PFSK-1 (cell line): ENCODE results near the gene GAST.

Experiments used
- FOXP2 ChIP-seq: optimal IDR thresholded peaks from 2 replicates; pipeline ENCODE3; 2011; ENCODE audit warnings: borderline replicate concordance, control low read depth, inconsistent platforms; ENCODE audit not compliant: insufficient read depth; ENCODE audit errors: extremely low read length, extremely low read depth
- POLR2AphosphoS5 ChIP-seq: IDR thresholded peaks from 2 replicates; pipeline ENCODE4 v1.6.1; 2012; ENCODE audit warnings: low read depth, mild to moderate bottlenecking, control low read depth, low read length, moderate library complexity
- SIN3A ChIP-seq: IDR thresholded peaks from 2 replicates; pipeline ENCODE4 v1.6.1; 2012; ENCODE audit warnings: mild to moderate bottlenecking, low read length, moderate library complexity, borderline replicate concordance; ENCODE audit not compliant: insufficient read depth
- TAF1 ChIP-seq: IDR thresholded peaks from 2 replicates; pipeline ENCODE4 v1.6.1; 2012; ENCODE audit warnings: low read length, control low read depth, borderline replicate concordance; ENCODE audit not compliant: insufficient read depth
- TF ChIP-seq, protein P1 (sequence below), 2 experiments: IDR thresholded peaks; 2 replicates each; pipeline versions ENCODE4 v1.6.1 to v1.8.0; 2011 to 2012; ENCODE audit warnings: low read depth in 2 of 2, low read length in 2 of 2, control low read depth in 1 of 2, inconsistent platforms in 1 of 2, mild to moderate bottlenecking in 1 of 2, moderate library complexity in 1 of 2; ENCODE audit not compliant: insufficient read depth in 1 of 2

Gene GAST

DNA sequence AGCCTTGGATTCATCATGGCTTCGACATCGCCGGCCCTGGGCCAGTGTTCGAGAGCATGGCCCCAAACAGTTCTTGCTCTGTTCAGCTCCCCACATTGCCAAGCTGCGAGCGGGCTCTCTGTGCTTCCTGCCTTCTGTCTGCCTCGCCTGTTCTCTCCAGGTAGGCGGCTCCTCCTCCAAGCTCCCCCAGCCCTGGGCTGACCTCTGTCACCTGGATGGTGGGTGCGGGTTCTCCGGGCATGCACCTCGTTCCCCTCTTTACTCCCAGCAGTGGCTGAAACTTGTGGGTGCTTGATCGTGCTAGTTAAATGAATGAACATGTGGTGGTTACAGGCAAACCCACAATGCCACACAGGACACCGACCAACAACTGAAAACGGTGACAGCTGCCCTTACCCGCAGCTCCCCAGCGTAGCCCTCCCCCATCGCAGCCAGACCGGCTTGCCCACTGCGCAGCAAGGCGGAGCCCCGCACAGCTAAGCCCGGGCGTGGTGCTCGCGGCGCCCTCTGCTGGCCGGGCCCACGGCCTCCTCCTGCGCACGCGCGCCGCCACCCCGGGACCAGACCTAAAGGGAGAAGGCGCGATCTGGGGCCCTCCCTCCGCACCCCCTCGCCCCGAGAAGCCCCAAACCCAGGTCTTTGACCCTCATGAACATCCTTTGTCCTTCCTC, 46.4 kb upstream of the GAST start:
- TF ChIP-seq SIN3A (0 out of 2 replicates have a peak, but pooled peaks have one; percentile 37), FOXP2 (peak; percentile 69), POLR2AphosphoS5 (peak; percentile 54; the same call in 1 of the 2 replicates), TAF1 (no peak)
- TF ChIP-seq, protein P1, sequence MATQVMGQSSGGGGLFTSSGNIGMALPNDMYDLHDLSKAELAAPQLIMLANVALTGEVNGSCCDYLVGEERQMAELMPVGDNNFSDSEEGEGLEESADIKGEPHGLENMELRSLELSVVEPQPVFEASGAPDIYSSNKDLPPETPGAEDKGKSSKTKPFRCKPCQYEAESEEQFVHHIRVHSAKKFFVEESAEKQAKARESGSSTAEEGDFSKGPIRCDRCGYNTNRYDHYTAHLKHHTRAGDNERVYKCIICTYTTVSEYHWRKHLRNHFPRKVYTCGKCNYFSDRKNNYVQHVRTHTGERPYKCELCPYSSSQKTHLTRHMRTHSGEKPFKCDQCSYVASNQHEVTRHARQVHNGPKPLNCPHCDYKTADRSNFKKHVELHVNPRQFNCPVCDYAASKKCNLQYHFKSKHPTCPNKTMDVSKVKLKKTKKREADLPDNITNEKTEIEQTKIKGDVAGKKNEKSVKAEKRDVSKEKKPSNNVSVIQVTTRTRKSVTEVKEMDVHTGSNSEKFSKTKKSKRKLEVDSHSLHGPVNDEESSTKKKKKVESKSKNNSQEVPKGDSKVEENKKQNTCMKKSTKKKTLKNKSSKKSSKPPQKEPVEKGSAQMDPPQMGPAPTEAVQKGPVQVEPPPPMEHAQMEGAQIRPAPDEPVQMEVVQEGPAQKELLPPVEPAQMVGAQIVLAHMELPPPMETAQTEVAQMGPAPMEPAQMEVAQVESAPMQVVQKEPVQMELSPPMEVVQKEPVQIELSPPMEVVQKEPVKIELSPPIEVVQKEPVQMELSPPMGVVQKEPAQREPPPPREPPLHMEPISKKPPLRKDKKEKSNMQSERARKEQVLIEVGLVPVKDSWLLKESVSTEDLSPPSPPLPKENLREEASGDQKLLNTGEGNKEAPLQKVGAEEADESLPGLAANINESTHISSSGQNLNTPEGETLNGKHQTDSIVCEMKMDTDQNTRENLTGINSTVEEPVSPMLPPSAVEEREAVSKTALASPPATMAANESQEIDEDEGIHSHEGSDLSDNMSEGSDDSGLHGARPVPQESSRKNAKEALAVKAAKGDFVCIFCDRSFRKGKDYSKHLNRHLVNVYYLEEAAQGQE (IDR thresholded peaks at IDR 0.05; ENCODE audit: insufficient read depth in 1 of 2, low read depth in 2 of 2, low read length in 2 of 2) = no peak

DNA sequence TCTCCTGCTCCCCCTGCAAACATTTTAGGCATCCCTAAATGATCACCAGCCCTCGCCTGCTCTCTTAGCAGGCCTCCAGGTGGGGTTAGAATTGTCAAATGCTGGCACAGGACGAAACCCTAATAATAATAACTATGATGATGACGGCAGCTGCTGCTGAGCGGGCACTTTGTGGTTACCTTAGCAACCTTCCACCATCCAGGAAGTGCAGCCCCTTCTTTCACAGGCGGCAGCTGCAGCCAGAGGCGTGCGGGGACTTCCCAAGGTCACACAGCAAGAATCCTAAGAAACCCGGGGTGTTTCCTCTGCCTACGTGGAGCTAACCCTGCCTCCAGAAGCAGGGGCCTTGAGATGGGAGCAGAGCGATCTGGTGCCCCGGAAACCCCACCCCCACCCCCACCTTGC, 45.9 kb upstream of the GAST start:
- TF ChIP-seq FOXP2 (no peak), SIN3A (no peak), TAF1 (no peak; the same call in 1 of the 2 replicates), POLR2AphosphoS5 (no peak)
- TF ChIP-seq, protein P1 (IDR thresholded peaks at IDR 0.05; ENCODE audit: insufficient read depth in 1 of 2, low read depth in 2 of 2, low read length in 2 of 2) = no peak

DNA sequence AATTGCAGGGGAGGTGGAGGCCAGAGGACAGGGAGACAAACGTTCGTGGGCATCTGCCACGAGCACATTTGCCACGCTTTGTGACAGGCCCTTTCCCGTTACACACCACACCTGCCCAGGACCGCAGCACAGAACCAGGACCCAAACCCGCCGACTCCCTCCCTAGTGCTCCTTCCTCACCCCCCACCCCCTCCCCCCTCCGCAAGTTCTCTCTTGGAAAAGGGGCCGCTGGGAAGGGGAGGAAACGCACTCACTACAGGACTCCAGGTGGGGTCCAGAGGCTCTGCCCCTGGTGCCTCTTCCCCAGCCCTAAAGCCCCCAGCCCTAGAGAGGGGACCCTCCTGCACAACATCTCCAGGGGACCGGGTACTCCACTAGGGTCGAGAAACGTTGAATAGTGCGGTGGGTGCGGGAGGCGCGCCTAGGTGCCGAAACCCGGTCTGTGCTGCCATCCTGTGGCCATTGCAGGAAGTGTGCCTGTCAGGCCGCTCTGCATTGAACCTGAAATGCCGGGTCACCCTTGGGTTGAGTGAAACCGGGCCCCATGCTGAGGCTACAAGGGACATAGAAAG, 45.3 kb upstream of the GAST start:
- TF ChIP-seq FOXP2 = peak; percentile 53
- TF ChIP-seq SIN3A = no peak

DNA sequence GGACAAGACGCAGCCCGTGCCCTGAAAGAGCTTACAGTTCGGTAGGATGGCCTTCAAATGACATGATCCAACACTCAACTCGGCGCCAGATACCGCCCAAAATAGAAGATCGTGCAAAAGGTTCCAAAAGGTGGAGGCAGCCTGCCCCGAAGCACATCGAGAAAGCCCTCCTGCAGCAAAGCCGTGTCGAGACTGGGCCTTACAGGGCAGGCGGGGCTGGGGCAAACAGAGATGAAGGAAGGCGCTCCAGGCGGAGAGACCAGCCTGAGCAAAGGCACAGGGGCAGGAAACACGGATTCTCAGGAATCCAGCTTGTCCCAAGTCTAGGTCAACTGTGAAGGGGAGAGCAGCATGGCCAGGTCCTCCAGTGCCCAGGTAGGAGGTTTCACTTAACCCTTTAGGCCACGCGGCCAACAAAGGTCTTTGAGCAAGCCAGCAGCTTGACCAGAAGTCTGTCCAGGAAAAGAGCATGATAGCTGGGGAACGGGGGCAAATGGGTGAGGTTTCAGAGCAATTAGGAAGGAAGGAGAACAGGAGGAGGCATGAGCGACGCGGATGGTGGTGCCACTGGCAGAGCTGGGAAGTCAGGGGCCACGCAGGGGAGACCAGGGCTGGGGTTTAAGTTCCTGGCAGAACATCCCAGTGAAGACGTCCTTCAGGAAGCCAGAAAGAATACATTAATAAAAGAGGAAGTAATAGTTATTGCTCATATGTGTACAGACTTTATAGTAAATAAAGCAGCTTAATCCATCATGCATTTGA, 44.7 kb upstream of the GAST start:
- TF ChIP-seq POLR2AphosphoS5 (no peak), FOXP2 (no peak), SIN3A (no peak), TAF1 (no peak)
- TF ChIP-seq, protein P1 (IDR thresholded peaks at IDR 0.05; ENCODE audit: insufficient read depth in 1 of 2, low read depth in 2 of 2, low read length in 2 of 2) = no peak

DNA sequence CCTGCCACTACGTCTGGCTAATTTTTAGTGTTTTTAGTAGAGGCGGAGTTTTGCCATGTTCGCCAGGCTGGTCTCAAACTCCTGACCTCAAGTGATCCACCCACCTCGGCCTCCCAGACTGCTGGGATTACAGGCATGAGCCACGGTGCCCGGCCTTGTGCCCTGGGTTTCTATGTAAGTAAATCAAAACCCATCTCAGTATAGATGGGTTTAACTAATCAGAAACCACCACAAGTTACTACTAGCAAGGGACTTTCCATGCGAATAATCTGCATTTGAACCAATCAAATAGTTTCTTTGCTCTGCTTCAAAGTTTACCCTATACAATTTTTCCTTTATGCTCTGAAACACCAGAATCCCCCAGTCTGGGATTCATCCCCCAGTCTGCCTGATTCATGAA, 40.0 kb upstream of the GAST start:
- TF ChIP-seq, protein P1 (IDR thresholded peaks at IDR 0.05; ENCODE audit: insufficient read depth in 1 of 2, low read depth in 2 of 2, low read length in 2 of 2) = no peak
- TF ChIP-seq SIN3A = no peak
- no peak for TF ChIP-seq POLR2AphosphoS5
- TF ChIP-seq FOXP2 = no peak
- TF ChIP-seq TAF1 = no peak
